Adrenal gland (tissue), 12 donors: ENCODE results near the gene SLC24A4. TPM values are rescaled to one million over a fixed set of nuclear protein-coding genes. Genes with fewer than 3 reads are reported as not detected.

Source experiments
- DNase-seq, 7 donors: peaks; one replicate each; pipeline ENCODE4 v3.0.0-alpha.2; 2019 to 2020
- H3K27ac ChIP-seq, 5 donors: fragments of 200-600 bp; sonication (generic) in 4 of 5; 1 replicate in 3 of 5; 2 replicates in 2 of 5; pipeline versions ENCODE4 v1.5.1 to v1.8.0; 2016 to 2020; ENCODE audit warnings: mild to moderate bottlenecking in 1 of 5
- H3K27me3 ChIP-seq: fragments of 200-600 bp; 2 replicates; pipeline ENCODE4 v1.8.0; 2021
- H3K36me3 ChIP-seq, 2 donors: fragments of 200-600 bp; replicated peaks in 1 of 2; 1 replicate in 1 of 2; 2 replicates in 1 of 2; pipeline versions ENCODE4 v1.5.1 to v1.8.0; 2018 to 2022
- H3K4me1 ChIP-seq, 2 donors: fragments of 200-600 bp; replicated peaks in 1 of 2; 1 replicate in 1 of 2; 2 replicates in 1 of 2; pipeline versions ENCODE4 v1.5.1 to v1.8.0; 2018 to 2021
- H3K4me3 ChIP-seq, 4 donors: fragments of 200-600 bp; sonication (generic) in 3 of 4; one replicate each; pipeline ENCODE4 v1.5.1; 2016 to 2018
- H3K9me3 ChIP-seq, 3 donors: fragments of 200-600 bp; sonication (generic) in 1 of 3; replicated peaks in 1 of 3; 1 replicate in 2 of 3; 2 replicates in 1 of 3; pipeline versions ENCODE4 v1.5.1 to v1.8.0; 2016 to 2021
- POLR2A ChIP-seq, 2 donors: fragments of 450-650 bp; IDR thresholded peaks; one replicate each; pipeline ENCODE4 v1.6.1; 2017; ENCODE audit warnings: antibody characterized with exemption in 2 of 2, mild to moderate bottlenecking in 2 of 2, moderate library complexity in 1 of 2
- WGBS, 4 donors: extraction: QIAGEN DNeasy Blood & Tissue Kit in 2 of 4; methylation state at CpG; one replicate each; pipeline versions ENCODE4 v1.1.5 to v1.1.7; 2013 to 2017; 5-methylcytosine and 5-hydroxymethylcytosine counted together
- intact Hi-C, 2 donors: fragments of 100-400 bp; cut with DNase I; formaldehyde crosslinking; loops; one replicate each; pipeline versions ENCODE4 v1.14.1 to v1.15.0; 2022 to 2023
- polyA plus RNA-seq, 3 donors: library from polyadenylated mRNA; stranded (reverse); fragments of 200-250 nt in 2 of 3; fragments of 350-450 nt in 1 of 3; fragmentation: Illumina TruSeq in 1 of 3; extraction: RNeasy Lipid Tissue Mini Kit (QIAGEN cat#74804) in 1 of 3; gene quantifications; one replicate each; pipeline ENCODE4 v1.2.3, GENCODE V29; 2013 to 2014
- total RNA-seq, 9 donors: library from RNA; depleted of rRNA in 4 of 9; stranded (reverse); fragments of >200 nt in 4 of 9; fragments of 120-200 nt in 1 of 9; fragmentation: NEBNext Ultra II Directional in 1 of 9; extraction: Animal tissue kit (Norgen Biotek cat#: 25700) in 1 of 9; gene quantifications; one replicate each; pipeline versions ENCODE4 v1.1.0 to v1.2.4, GENCODE V29; 2013 to 2023
- TF ChIP-seq, protein P1 (sequence below), 6 experiments: fragments of 450-650 bp in 4 of 6; fragments of 200-600 bp in 2 of 6; sonication (generic) in 1 of 6; IDR thresholded peaks; 1 replicate in 5 of 6; 2 replicates in 1 of 6; pipeline versions ENCODE4 v1.5.1 to v1.8.0; 2016 to 2021; ENCODE audit warnings: antibody characterized with exemption in 6 of 6, mild to moderate bottlenecking in 2 of 6, moderate library complexity in 1 of 6
- donor health status: healthy with polysubstance abuse.
- donor health status: Bipolar disorder and iron deficiency.
- donor health status: DM: yes; HTN: yes; CAD: no.
- donor health status: DM: no; HTN: no; CAD: no.
- donor health status: DM: no; HTN: no; CAD: no.
- donor health status: DM: yes; HTN: yes; CAD: no.

The SLC24A4 gene
- total and polyA plus RNA-seq, 12 donors = 0.09 to 1.9 (median 0.52) TPM

DNA sequence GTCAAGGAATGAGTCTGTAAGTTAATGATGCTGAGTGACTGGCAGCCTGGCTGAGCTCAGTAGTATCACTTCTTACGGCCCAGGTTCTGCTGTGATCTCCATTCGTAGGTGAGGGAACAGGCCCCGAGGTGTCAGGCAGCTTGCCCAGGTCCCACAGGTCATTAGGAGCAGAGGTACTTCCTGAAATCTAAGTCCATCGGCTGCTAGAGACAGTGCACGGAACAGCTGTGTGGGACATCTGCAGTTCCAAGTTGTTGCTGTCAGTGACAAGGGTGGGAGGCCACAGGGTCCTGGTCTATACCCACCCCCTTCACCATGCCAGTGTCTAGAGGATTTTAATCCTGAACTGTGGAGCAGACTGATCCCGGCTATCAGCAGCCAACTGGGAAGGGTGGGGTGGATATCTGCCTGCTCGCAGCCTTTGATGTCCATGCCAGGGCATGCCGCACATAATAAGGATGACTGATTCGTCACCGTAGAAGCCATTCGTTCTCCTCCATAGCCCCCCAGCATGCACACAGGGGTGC lies 108.3 kb downstream of the SLC24A4 start:
- H3K4me3 ChIP-seq = no peak overlapping the region
- TF ChIP-seq, protein P1, sequence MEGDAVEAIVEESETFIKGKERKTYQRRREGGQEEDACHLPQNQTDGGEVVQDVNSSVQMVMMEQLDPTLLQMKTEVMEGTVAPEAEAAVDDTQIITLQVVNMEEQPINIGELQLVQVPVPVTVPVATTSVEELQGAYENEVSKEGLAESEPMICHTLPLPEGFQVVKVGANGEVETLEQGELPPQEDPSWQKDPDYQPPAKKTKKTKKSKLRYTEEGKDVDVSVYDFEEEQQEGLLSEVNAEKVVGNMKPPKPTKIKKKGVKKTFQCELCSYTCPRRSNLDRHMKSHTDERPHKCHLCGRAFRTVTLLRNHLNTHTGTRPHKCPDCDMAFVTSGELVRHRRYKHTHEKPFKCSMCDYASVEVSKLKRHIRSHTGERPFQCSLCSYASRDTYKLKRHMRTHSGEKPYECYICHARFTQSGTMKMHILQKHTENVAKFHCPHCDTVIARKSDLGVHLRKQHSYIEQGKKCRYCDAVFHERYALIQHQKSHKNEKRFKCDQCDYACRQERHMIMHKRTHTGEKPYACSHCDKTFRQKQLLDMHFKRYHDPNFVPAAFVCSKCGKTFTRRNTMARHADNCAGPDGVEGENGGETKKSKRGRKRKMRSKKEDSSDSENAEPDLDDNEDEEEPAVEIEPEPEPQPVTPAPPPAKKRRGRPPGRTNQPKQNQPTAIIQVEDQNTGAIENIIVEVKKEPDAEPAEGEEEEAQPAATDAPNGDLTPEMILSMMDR (IDR thresholded peaks at IDR 0.05) = no peak
- no peak for TF ChIP-seq POLR2A (IDR thresholded peaks at IDR 0.05)

DNA sequence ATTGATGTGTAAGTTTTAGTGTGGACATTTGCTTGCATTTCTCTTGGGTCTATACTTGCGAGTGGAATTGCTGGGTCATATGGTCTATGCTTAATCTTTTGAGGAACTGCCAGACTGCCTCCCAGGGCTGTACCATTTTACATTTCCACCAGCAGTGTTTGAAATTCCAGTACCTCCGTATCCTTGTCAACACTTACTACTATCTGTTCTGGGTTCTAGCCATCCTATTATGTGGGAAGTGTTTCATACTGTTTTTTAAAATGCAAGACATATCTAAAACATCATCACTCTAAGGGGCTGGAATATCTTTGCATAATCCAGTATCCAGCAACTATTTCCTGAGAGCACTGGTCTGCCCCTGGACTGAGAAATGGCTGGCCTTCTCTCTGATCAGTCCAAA lies 110.4 kb downstream of the SLC24A4 start:
- no peaks in the 10 kb centered on the region for H3K36me3 ChIP-seq
- 95 to 100% (median 98%) methylated on average over 2 of the region's 2 CpGs for WGBS, 4 donors
- intact Hi-C loops = no loop called here
- no peaks in the 10 kb centered on the region for H3K9me3 ChIP-seq
- no peaks in the 10 kb centered on the region for H3K4me1 ChIP-seq
- H3K4me3 ChIP-seq = no peak overlapping the region
- no peak for DNase-seq
- H3K27ac ChIP-seq = no peak overlapping the region
- no peaks in the 10 kb centered on the region for H3K27me3 ChIP-seq
- TF ChIP-seq, protein P1 (IDR thresholded peaks at IDR 0.05) = no peak

More for the DNA sequence above, 108.3 kb downstream of the SLC24A4 start:
- DNase-seq = no peak
- intact Hi-C loops = no loop called here
- 65 to 80% (median 76%) methylated on average over 9 to 11 of the region's 11 CpGs for WGBS, 4 donors
- Histone ChIP-seq H3K27me3 (no peaks in the 10 kb centered on the region), H3K36me3 (no peaks in the 10 kb centered on the region), H3K4me1 (no peaks in the 10 kb centered on the region), H3K9me3 (no peaks in the 10 kb centered on the region), H3K27ac (no peak overlapping the region)

DNA sequence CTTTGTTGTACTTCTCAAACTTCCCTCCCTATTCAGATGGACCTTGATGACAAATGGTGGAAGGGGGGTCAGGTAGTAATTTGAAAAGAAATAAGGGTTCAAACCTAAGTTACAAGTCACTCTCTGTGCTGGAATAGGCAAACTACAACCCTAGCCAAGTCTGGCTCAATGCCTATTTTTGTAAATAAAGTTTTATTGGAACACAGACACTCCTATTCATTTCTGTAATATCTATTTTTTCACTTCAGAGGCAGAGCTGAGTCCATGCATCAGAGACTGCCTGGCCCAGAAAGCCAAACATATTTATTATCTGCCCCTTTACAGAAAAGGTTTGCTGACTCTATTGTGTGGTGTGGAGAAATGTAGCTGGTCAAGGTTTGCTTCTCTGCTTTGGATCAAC lies 112.2 kb downstream of the SLC24A4 start:
- Histone ChIP-seq H3K4me3 (no peak overlapping the region), H3K36me3 (no peaks in the 10 kb centered on the region), H3K9me3 (no peaks in the 10 kb centered on the region), H3K27ac (no peak overlapping the region), H3K4me1 (no peaks in the 10 kb centered on the region), H3K27me3 (no peaks in the 10 kb centered on the region)
- TF ChIP-seq, protein P1 (IDR thresholded peaks at IDR 0.05) = no peak
- no peak for TF ChIP-seq POLR2A (IDR thresholded peaks at IDR 0.05)
- intact Hi-C loops = no loop called here
- DNase-seq = no peak

DNA sequence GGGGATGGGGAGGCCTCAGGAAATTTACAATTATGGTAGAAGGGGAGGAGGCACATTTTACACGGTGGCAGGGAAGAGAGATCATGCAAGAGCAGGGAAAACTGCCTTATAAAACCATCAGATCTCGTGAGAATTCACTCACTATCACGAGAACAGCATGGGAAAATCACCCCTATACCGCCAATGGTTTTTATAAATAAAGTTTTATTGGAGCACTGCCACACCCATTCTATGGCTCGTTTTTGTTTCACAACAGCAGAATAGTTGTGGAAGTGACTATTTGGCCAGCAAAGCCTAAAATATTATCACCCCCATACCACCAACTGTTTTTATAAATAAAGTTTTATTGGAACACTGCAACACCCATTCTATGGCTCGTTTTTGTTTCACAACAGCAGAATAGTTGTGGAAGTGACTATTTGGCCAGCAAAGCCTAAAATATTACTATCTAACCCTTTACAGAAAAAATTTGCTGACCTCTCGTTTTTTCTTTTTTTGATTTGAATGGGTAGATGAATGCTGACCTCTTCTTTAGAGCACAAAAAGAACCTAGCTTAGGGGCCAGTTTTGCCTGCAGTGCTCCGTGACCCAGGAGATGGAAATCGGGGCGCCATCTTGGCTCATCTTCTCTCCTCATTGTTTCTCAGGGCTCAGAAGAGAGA lies 113.3 kb downstream of the SLC24A4 start:
- H3K27ac ChIP-seq = no peak overlapping the region
- intact Hi-C loops = no loop called here
- DNase-seq = no peak

More for the DNA sequence above, 113.3 kb downstream of the SLC24A4 start:
- Histone ChIP-seq H3K36me3 (no peaks in the 10 kb centered on the region), H3K9me3 (no peaks in the 10 kb centered on the region), H3K4me3 (no peak overlapping the region), H3K27me3 (no peaks in the 10 kb centered on the region), H3K4me1 (no peaks in the 10 kb centered on the region)
- WGBS, 4 donors = 77 to 81% (median 78%) methylated on average over 10 of the region's 10 CpGs
- no peak for TF ChIP-seq POLR2A (IDR thresholded peaks at IDR 0.05)
- TF ChIP-seq, protein P1 (IDR thresholded peaks at IDR 0.05) = no peak
